HG03575 (cell line): ENCODE results near the gene GPHB5.
"Not testable (repeated sequence)": the region's sequence is repeated elsewhere in the genome, so short reads cannot be mapped to it uniquely, and the experiment has no call there.

Experiments used
- ATAC-seq: cut with Tn5 transposase; IDR thresholded peaks from one replicate; pipeline ENCODE4 v1.9.1; 2021; ENCODE audit not compliant: unreplicated experiment, insufficient number of reproducible peaks, low FRiP score; ENCODE audit errors: extremely low read depth

GPHB5 gene, protein sequence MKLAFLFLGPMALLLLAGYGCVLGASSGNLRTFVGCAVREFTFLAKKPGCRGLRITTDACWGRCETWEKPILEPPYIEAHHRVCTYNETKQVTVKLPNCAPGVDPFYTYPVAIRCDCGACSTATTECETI

DNA sequence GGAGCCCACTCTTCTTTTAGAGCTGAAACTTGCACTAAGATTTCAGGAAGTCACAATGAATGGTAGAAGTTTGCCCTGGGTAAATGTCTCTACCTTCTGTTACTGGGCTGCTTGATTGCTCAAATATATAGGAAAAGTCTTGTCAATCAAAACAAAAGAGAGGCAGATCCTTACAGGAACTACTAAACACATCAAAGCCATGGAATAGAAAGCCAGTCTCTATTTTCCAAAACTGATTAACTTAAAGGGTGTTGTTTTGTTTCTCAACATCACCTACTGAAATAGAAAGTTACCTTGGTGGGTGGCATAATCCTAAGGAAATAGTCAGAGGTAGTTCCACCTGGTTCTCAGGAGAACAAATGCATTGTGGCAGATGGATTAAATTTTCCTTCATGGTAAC lies at the start of gene GPHB5:
GPHB5 (minus strand) TSS at position 101 of the 400 bp plus-strand sequence. CDS start 1,086 bp downstream, outside the sequence.
- ATAC-seq = no peak

DNA sequence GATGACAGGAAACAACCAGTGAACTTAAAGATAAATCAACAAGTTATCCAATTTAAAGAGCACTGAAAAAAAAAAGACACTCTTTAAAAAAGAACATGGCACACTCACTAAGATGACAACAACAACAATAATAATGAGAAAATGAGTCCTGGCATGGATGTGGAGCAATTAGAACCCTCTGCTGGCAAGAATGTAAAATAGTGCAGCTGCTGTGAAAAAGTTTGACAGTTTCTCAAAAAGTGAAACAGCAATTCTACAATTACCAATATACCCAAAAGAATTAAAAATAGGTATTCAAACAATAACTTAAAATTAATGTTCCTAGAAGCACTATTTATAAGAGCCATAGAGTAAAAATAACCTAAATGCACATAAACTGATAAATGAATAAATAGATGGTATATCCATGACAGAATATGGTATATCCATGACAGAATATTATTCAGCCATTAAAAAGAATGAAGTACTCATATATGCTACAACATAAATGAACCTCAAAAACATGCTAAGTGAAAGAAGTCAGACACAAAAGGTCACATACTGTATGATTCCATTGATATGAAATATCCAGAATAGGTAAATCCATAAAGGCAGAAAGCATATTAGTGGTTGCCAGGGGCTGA lies 49.1 kb upstream of the GPHB5 start:
- no peak for ATAC-seq

DNA sequence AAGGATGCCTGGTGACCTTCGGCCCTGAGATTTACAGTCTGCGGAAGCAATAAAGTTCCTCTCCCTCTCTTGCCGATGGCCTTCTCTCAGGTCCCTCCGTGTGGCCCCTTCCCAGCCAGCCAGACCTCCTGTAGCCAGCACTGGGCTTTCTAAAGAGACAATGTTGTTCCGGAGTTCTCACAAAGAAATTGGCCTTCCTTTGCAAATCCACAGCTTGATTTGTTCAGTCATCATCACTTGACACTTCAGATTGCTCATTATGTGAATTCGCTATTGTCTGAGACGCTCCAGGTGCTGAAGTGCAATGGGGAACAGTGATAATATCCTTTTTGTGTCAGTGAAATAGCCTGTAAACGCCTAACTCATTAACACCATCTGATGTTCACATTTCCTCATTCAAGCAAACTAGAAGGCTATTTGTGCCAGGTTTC lies 43.7 kb upstream of the GPHB5 start:
- ATAC-seq = no peak

DNA sequence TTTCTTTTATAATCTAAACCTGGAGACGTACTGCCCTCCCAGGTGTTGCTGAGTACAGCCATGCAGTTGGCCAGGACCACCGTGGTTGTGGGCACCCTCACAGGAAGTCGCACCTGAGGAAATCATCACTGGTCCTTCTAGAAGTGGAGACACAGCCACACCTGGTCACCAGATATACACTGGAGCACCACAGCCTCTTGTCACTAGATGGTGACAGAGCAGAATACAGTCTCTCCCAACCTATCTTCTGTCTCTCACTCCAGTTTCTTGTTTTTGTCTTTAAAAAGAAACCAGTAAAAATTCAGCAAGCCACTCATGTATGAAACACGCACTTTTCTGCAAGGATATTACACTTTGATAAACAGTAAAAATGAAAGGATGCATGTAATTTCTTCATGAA lies 43.1 kb upstream of the GPHB5 start:
- ATAC-seq = no peak

DNA sequence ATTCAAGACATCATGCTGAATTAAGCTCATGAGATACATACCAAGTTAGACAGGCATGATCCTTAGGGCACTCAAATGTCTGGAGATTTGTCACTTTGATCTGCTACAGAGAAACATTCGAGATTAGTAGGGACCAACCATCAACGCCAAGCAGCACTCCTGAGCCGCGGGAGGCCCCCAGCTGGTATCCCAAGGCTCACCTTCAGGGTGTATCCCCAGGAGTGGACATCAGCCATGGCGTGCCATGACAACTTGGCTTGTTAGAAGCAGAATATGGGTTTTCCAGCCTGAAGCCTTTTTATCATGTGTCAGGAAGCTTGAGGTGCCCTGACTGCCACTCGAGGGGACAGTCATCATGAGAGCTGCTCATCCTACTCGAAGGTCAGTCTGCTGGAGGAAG lies 39.1 kb upstream of the GPHB5 start:
- no peak for ATAC-seq

DNA sequence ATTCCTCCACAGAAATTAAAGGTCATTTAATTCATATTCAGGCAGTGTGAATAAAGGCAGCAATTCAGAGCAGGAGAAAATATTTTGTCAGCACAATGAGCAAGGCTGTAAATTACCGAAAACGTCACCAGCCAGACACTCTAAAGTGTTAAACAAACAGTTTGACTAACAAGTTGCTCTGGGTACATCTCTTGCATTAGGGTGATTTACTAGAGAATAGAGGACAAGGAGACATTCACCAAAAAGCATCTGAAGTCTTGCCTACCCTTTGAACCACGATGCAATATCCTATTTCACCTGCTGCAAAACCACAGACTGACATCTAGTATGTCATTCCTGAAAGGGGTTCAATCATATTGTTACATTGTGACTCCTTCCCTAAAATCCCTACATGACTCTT lies 27.1 kb upstream of the GPHB5 start:
- ATAC-seq = no peak

DNA sequence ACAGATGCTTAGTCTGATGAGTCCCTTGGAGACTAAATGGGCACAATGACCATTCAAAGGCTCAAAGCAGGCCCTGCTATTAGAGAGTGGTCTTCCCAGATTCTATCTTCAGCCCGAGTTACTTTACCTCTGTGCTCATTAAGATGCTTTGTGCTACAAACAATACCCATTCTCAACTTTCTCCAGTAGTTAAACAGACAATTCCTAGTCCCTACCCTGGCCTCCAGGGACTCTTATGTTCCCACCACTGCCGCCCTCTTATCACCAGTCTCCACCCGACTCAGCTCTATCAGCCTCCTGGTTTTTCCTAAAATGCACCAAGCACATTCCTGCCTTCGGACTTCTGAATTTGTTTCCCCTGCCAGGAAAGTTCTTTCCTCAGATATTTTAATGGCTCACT lies 25.6 kb upstream of the GPHB5 start:
- no peak for ATAC-seq

DNA sequence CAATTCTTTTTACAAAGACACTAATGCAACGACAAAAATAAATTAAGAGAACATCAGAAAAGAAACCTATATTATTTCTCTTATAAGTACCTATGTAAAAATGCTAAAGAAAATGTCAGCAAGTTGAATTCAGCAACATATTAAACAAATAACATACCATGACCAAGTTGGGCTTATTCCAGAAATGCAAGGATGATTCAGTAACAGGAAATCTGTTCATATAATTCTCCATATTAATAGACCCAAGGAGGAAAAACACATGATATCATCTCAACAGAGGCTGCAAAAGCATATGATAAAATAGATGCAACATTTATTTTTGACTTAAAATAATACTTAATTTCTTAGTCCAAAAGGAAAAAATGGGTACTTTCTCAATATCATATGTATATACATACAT lies 25.1 kb upstream of the GPHB5 start:
- no peak for ATAC-seq

DNA sequence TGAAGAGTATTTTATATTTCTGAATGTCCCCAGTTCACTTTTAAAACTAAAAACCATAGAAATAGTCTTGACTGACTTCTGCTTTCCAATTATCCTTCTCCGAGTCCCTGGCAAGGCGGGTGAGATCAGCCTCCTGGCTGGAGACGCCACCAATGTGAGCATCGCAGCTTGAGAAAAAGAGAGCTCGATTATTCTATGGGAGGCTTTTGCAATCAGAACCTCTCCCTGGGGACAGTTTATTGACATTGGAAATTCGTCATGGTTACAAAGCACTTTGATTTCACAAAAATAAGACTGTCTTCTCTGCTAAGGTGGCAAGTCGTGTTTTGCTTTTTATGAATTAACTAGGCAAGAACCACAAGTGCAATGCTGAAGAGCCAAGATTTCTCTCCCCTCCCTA lies 23.6 kb upstream of the GPHB5 start:
- ATAC-seq = no peak

DNA sequence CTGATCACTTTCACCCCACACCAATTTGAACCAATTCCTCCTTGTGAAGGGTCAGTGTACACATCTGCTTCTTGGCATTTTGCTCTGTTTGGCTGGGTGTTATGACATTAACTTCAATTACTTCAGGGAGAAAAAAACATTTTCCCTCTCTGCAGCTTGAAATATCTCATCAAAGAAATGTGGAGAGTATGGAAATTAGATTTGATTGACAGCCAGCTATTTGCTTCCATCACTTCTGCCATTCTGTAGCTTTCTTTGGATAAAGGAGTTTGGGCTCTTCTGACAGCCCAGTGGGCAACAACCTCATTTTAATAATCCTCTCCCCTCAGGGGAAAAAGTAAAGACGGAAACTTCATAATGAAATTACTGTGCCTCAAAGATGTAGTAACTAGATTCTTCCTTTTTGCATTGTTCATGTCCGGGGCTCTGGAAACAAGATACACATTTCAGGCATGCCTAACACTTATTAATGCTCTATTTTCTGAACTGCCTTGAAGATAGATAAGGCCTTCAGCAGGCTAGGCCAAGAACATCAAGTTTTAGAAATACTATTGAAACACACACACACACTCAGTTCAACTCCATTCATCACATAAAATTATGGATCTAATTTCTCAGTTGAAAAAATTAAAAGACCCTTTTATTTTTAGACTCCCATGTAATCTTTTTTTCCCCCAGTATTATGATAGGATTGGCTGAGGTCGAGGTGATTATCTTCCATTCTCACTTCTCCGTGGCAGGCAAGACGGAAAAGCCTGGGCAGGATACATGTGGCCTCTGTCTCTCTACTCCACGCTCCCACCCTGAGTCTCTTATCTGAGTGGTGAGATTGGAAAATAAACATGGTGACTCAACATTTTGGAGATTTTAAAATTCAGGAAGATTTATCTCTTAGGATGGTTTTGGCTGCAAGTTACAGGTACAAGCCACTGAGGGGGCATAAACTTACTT lies 10.3 kb upstream of the GPHB5 start:
- ATAC-seq = no peak

DNA sequence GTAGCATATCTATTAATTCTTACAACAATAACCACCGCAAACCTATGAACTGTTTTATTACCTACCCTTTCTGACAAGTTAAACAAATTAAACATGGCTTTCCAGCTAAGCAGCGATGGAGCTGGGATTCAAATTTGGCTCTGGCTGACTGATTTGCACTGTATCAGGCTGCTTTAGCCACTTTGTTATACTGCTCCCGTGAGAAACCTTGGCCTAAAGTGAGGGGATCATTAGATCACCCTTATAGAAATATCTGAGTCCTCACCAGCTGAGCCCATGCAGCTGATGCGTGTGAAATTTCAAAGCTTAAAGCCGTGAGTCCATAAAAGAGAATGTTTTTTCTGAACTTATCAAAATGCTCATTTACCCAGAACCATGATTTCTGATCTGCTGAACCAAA lies 8.1 kb upstream of the GPHB5 start:
- no peak for ATAC-seq

DNA sequence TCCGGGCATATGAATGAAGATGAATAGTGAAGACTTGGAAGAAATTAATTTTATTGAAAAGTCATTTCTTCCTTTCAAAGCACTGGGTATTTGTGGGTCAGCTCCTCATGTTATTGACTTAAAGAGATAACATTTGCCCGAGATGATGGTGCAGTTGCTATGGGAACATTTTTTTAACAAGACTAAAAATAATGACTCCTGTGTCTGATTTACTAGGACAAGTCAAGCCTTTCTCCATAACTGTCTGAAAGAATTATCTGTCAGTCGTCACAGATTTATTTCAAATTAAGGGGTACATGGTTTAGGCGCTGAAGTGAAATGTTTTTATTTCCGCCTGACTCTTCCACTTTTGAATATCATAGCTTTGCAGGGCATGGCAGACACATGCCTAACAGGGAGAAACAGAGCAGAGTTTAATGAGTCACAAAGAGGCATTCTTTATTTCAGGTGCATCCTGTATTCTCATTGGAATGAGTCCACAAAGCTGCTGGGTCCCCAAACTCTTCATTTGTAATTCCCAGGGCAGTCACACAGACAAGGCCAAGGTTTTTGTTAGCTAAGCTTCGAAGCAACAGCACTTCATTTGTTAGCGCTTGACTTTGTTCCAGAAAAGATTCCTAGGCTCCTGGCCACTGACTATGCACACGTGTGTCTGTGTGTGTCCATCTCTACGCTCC lies 4.3 kb upstream of the GPHB5 start:
- no peak for ATAC-seq

DNA sequence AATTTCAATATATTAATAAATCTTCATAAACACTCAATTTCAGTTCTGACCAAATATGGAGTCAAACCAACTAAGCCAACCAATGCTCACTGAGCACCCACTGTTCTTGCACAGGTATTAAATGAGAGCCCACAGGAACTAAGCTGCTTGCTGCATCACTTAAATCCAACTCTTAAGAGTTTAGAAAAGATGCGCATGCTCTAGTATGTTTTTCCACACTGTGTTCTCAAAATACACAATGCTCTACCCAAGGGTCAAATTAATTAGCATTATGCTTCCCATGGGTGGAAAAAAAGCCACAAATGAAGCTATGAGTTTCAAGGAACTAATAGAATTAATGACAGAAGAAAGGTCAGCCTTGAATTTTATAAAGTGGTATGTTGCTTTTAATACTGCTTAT lies 3.7 kb upstream of the GPHB5 start:
- ATAC-seq = no peak

DNA sequence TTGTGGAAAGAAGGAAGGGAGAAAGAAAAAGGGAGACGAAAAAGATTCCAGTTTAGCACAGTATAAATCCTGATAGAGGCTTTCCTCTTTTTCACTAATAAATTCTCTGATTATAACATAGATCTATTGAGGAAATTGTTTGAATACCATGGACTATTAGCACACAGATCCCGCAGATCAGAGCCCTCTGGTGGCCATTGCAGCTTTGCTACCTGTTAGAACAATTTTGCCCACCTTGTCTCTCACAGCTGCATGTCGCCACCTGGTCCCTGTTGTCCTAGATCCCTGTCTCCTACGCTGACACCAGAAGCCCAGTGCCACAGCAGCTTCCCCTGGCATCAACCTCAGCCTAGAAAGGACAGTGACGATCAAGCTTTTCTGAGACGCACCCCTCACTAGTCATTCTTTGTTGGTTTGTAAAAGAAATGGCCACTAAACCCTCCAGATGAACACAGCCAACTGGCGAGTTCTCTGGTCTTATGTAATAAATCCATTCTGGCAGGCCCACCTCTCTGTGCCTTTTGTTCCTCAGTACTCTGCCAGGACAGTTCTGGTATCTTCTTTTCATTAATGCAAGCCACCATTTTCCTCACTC lies 9.9 kb downstream of the GPHB5 start:
- ATAC-seq = no peak

DNA sequence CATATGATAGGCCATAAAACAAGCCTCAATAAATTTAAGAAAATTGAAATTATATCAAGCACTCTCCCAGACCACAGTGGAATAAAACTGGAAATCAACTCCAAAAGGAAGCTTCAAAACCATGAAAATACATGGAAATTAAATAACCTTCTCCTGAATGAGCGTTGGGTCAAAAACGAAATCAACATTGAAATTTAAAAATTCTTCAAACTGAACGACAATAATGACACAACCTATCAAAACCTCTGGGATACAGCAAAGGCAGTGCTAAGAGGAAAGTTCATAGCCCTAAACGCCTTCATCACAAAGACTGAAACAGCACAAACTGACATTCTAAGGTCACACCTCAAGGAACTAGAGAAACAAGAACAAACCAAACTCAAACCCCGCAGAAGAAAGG lies 14.3 kb downstream of the GPHB5 start:
- not testable (repeated sequence) for ATAC-seq

DNA sequence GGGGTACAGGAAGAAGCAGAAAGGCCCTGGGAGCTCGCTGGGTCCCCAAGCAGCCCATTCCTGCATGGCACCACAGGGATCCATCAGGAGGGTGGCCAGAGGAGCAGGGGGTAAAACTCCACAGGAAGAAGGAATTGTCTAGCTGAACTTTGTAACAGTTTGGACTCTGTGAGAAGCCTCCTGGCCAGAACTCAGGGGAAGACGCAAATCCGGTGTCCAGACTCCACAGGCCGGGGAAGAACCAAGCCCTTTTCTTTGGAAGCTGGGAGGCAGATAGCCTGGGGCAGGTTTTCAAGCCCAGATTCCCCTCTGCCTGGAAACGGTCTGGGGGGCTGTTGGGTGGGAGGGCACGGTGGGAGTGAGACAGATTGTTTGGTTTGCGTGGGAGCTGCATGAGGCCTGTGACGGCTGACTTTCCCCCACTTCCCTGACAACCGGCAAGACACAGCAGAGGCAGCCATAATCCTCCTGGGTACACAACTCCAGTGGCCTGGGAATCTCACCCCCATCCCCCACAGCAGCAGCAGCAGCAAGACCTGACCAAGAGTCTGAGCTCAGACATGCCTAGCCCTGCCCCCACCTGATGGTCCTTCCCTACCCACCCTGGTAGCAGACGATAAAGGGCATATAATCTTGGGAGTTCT lies 16.7 kb downstream of the GPHB5 start:
- ATAC-seq = no peak

DNA sequence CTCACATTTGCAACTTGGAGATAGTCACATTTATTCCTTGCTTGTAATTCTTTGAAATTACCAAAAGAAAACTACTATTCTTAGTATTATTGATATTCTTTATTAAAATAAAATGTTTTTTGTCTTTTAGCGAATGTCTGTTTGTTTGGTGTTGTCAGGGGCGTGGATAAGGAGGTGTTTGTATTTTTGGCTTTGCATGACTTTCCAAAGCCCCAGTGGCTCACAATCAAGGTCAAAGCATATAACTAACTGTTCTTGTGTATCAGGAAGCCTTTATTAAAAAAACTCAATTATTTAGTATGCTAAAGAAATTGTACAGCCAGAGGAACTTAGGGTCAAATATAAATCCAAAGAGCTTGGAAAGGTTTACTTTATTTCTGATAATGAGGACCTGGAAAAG lies 17.9 kb downstream of the GPHB5 start:
- ATAC-seq = no peak

DNA sequence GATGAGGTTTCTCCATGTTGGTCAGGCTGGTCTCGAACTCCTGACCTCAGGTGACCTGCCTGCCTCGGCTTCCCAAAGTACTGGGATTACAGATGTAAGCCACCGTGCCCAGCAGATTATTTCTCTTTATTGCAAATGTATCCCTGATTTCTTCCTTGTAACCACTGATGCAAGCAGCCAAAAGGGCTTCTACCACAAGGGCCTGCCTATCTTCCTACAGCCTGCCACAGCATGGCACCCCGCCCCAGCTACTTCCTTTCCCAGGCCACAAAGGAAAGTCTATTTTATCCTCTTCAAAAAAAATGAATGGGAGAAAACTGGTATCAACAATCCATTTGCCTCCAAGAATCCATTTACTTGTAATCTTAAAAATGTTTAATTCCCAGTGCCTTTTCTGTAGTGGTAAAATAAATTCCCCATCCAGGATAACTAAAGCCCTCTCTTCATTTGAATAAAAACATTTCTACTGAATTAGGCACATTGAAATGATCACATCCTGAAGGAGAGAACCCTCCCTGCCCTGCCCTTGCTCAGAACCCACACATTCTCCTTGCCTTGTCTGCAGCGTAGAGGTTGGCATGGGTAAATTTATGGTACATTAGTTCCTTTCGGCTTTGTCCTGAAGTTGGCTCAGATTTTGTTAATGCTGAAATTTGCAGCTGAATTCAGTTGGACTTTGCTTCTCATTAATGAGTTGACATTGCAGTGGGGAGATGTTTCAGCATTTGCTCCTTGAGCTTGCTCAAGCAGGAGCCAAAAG lies 19.2 kb downstream of the GPHB5 start:
- no peak for ATAC-seq
